HepG2 (cell line): ENCODE data around the gene CTNNA3. TPM values are rescaled to one million over a fixed set of nuclear protein-coding genes. Genes with fewer than 3 reads are reported as not detected.

ENCODE experiments used
- ATAC-seq: fragments of 200-7000 bp; cut with Tn5 transposase; 3 replicates; pipeline ENCODE4 v1.9.1; 2020; ENCODE audit warnings: mild to moderate bottlenecking, moderate library complexity
- BruUV-seq: library from RNA; stranded (reverse); fragments of 400-500 nt; replicated peaks from 2 replicates; lab custom pipeline; 2021; lab: Mats Ljungman, UMichigan
- CTCF ChIA-PET: fragments of 300-600 bp; formaldehyde crosslinking; extraction: SDS; loops from one replicate; lab custom pipeline; 2021; ENCODE audit warnings: low total read pairs, inconsistent platforms, low intra/inter-chr PET ratio; lab: Yijun Ruan, JAX
- POLR2A ChIA-PET: fragments of 350-600 bp; sonication (Branson Sonifier 250); formaldehyde crosslinking; loops from one replicate; lab custom pipeline; 2020; ENCODE audit warnings: antibody characterized with exemption, inconsistent platforms; lab: Yijun Ruan, JAX
- DNase-seq: peaks from one replicate; pipeline ENCODE4 v3.0.0-alpha.2; 2015; ENCODE audit warnings: low spot score
- FAIRE-seq: peaks from 3 replicates; lab custom pipeline; 2011; peaks lifted over from hg19 to GRCh38; lab: Jason Lieb, UNC
- H2AFZ ChIP-seq: one replicate; pipeline ENCODE4 v1.6.1; 2011; ENCODE audit warnings: low read length, inconsistent platforms
- H3K27ac ChIP-seq: fragments of 300-600 bp; 3 replicates; pipeline ENCODE4 v1.8.0; 2011; ENCODE audit warnings: mixed run types, mild to moderate bottlenecking, mixed read lengths, low read length, inconsistent platforms; ENCODE audit not compliant: insufficient read depth; ENCODE audit errors: extremely low read length
- H3K27me3 ChIP-seq, 2 experiments: fragments of 200-600 bp in 1 of 2; 2 replicates in 1 of 2; 3 replicates in 1 of 2; pipeline versions ENCODE4 v1.6.0 to v1.8.0; 2011; ENCODE audit warnings: low read length in 2 of 2, mild to moderate bottlenecking in 2 of 2, moderate library complexity in 2 of 2, inconsistent platforms in 1 of 2; ENCODE audit not compliant: insufficient read depth in 2 of 2, control insufficient read depth in 1 of 2
- H3K36me3 ChIP-seq, 2 experiments: fragments of 200-600 bp in 1 of 2; replicated peaks in 1 of 2; 2 replicates in 1 of 2; 3 replicates in 1 of 2; pipeline versions ENCODE4 v1.5.1 to v1.8.0; 2011; ENCODE audit warnings: low read length in 2 of 2, inconsistent platforms in 1 of 2; ENCODE audit not compliant: insufficient read depth in 2 of 2, control insufficient read depth in 1 of 2
- H3K4me1 ChIP-seq: 2 replicates; pipeline ENCODE4 v1.5.1; 2012; ENCODE audit warnings: low read length, inconsistent platforms; ENCODE audit not compliant: insufficient read depth
- H3K4me2 ChIP-seq: 2 replicates; pipeline ENCODE4 v1.6.0; 2011; ENCODE audit warnings: low read depth, low read length, inconsistent platforms
- H3K4me3 ChIP-seq, 3 experiments: fragments of 200-600 bp in 1 of 3; sonication (generic), shearing (Covaris generic) in 1 of 3; replicated peaks in 1 of 3; 2 replicates each; pipeline ENCODE4 v1.5.1; 2011 to 2016; ENCODE audit warnings: low read length in 3 of 3, inconsistent platforms in 2 of 3, low read depth in 2 of 3, mild to moderate bottlenecking in 2 of 3, control low read depth in 1 of 3, mixed read lengths in 1 of 3; ENCODE audit not compliant: insufficient read depth in 1 of 3
- H3K79me2 ChIP-seq: one replicate; pipeline ENCODE4 v1.6.1; 2011; ENCODE audit warnings: low read length, inconsistent platforms; ENCODE audit not compliant: insufficient read depth
- H3K9ac ChIP-seq: 2 replicates; pipeline ENCODE4 v1.6.0; 2011; ENCODE audit warnings: mild to moderate bottlenecking, low read depth, low read length, inconsistent platforms; ENCODE audit not compliant: insufficient read depth
- H3K9me3 ChIP-seq: 2 replicates; pipeline ENCODE4 v1.5.1; 2012; ENCODE audit warnings: mild to moderate bottlenecking, low read length
- H4K20me1 ChIP-seq: 2 replicates; pipeline ENCODE4 v1.6.0; 2011; ENCODE audit warnings: inconsistent platforms, mild to moderate bottlenecking, low read length, moderate library complexity; ENCODE audit not compliant: insufficient read depth
- PHF5A ChIP-seq: IDR thresholded peaks from one replicate; pipeline ENCODE4 v1.6.1; 2018; ENCODE audit warnings: low read depth, missing genetic modification reagents; ENCODE audit not compliant: unreplicated experiment
- SETDB1 ChIP-seq: sonication (generic); formaldehyde crosslinking; IDR thresholded peaks from 2 replicates; pipeline ENCODE4 v1.5.1; 2020; ENCODE audit warnings: missing genetic modification reagents, mild to moderate bottlenecking, borderline replicate concordance
- SOX5 ChIP-seq: IDR thresholded peaks from 2 replicates; pipeline ENCODE4 v1.6.1; 2016; ENCODE audit warnings: borderline replicate concordance
- TCF12 ChIP-seq, 2 experiments: fragments of 450-650 bp in 1 of 2; sonication (generic) in 1 of 2; formaldehyde crosslinking in 1 of 2; IDR thresholded peaks; 2 replicates each; pipeline versions ENCODE4 v1.6.1 to v1.8.0; 2017 to 2022; ENCODE audit warnings: antibody characterized with exemption in 1 of 2, mild to moderate bottlenecking in 1 of 2, missing genetic modification reagents in 1 of 2, moderate library complexity in 1 of 2
- ZBTB7A ChIP-seq: sonication (generic); formaldehyde crosslinking; IDR thresholded peaks from 2 replicates; pipeline ENCODE4 v1.8.0; 2022; ENCODE audit warnings: mild to moderate bottlenecking, missing genetic modification reagents
- ZEB1 ChIP-seq: IDR thresholded peaks from 2 replicates; pipeline ENCODE4 v1.6.1; 2012; ENCODE audit warnings: mild to moderate bottlenecking, low read depth, inconsistent platforms; ENCODE audit not compliant: insufficient replicate concordance
- ZNF138 ChIP-seq: sonication (generic); formaldehyde crosslinking; IDR thresholded peaks from 2 replicates; pipeline ENCODE4 v1.5.0; 2020; ENCODE audit warnings: mild to moderate bottlenecking, low read depth, missing genetic modification reagents
- ZNF747 ChIP-seq: sonication (generic); formaldehyde crosslinking; IDR thresholded peaks from 2 replicates; pipeline ENCODE4 v1.8.1; 2023; ENCODE audit warnings: missing genetic modification reagents, mild to moderate bottlenecking, borderline replicate concordance
- ZSCAN12 ChIP-seq: sonication (generic); formaldehyde crosslinking; IDR thresholded peaks from 2 replicates; pipeline ENCODE4 v1.9.0; 2021; ENCODE audit warnings: mild to moderate bottlenecking, missing genetic modification reagents
- WGBS: methylation state at CpG from one replicate; pipeline ENCODE4 v1.1.6; 2017; ENCODE audit warnings: low lambda C conversion rate; 5-methylcytosine and 5-hydroxymethylcytosine counted together
- in situ Hi-C: cut with HindIII; loops from 2 replicates; pipeline ENCODE4 v1.10.0; 2017; ENCODE audit warnings: low pct_unique_long_range_greater_than_20kb; ENCODE audit not compliant: extremely low pct_ligation_motif_present
- intact Hi-C: fragments of 100-400 bp; cut with micrococcal nuclease; formaldehyde crosslinking; loops from one replicate; pipeline ENCODE4 v1.10.0; 2022; ENCODE audit not compliant: unreplicated experiment
- polyA plus RNA-seq, 8 experiments: library from polyadenylated mRNA; depleted of rRNA in 3 of 8; stranded (reverse) in 7 of 8; unstranded in 1 of 8; fragments of >200 nt; fragmentation: Illumina TruSeq in 4 of 8; extraction: Trizol in 4 of 8; gene quantifications; 2 replicates each; pipeline versions ENCODE4 v1.2.1 to v1.2.3, GENCODE V29; 2011 to 2016; ENCODE audit warnings: low read depth in 4 of 8, missing spikeins in 1 of 8, mixed read lengths in 1 of 8; ENCODE audit not compliant: insufficient read depth in 1 of 8
- total RNA-seq, 5 experiments: library from RNA; depleted of rRNA; stranded (reverse); fragments of >200 nt; fragmentation: Illumina TruSeq; extraction: Trizol; gene quantifications; 2 replicates each; pipeline ENCODE4 v1.2.3, GENCODE V29; 2016; ENCODE audit warnings: low read depth in 1 of 5
- TF ChIP-seq, protein P1 (sequence below): sonication (generic); formaldehyde crosslinking; conservative IDR thresholded peaks from 2 replicates; pipeline ENCODE4 v1.4.0; 2020; ENCODE audit warnings: missing genetic modification reagents
- TF ChIP-seq, protein P2 (sequence below): sonication (generic); formaldehyde crosslinking; IDR thresholded peaks from 2 replicates; pipeline ENCODE4 v1.5.0; 2020; ENCODE audit warnings: mild to moderate bottlenecking, missing genetic modification reagents
- TF ChIP-seq, protein P3 (sequence below): sonication (generic); formaldehyde crosslinking; IDR thresholded peaks from 2 replicates; pipeline ENCODE4 v1.4.0; 2020; ENCODE audit warnings: missing genetic modification reagents, borderline replicate concordance
- TF ChIP-seq, protein P4 (sequence below): sonication (generic); formaldehyde crosslinking; IDR thresholded peaks from 2 replicates; pipeline ENCODE4 v1.9.0; 2022; ENCODE audit warnings: low read depth, missing genetic modification reagents

The CTNNA3 gene
- total and polyA plus RNA-seq, 2 of the 13 experiments (the other 11 are each of a cell fraction or from before 2014, with no cell fraction given) = not detected

DNA sequence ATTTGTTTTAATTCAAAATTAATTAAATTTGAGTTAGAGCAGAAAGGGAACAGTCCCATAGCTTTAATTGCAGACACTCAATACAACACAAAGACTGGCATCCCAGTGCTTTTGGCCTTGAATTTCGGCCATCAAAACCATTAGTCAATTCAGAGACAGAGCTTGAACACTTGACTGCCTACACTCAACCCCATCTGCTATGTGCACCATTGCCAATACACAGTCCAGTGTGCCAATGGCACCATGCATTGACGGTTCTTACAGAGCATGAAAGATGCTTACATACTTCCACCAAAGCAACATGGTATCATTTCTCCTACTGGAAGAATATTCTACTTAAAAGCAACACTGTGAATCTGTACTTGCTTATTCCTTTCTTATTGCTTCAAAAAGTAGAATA, 813.7 kb downstream of the CTNNA3 start (continued):
- TF ChIP-seq, protein P1, sequence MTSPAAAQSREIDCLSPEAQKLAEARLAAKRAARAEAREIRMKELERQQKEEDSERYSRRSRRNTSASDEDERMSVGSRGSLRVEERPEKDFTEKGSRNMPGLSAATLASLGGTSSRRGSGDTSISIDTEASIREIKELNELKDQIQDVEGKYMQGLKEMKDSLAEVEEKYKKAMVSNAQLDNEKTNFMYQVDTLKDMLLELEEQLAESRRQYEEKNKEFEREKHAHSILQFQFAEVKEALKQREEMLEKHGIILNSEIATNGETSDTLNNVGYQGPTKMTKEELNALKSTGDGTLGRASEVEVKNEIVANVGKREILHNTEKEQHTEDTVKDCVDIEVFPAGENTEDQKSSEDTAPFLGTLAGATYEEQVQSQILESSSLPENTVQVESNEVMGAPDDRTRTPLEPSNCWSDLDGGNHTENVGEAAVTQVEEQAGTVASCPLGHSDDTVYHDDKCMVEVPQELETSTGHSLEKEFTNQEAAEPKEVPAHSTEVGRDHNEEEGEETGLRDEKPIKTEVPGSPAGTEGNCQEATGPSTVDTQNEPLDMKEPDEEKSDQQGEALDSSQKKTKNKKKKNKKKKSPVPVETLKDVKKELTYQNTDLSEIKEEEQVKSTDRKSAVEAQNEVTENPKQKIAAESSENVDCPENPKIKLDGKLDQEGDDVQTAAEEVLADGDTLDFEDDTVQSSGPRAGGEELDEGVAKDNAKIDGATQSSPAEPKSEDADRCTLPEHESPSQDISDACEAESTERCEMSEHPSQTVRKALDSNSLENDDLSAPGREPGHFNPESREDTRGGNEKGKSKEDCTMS (CRISPR knock-in tag) = no peak
- no peak for TF ChIP-seq TCF12 (IDR thresholded peaks at IDR 0.05)
- TF ChIP-seq TCF12 (CRISPR knock-in tag; IDR thresholded peaks at IDR 0.05) = no peak
- no peak for TF ChIP-seq PHF5A
- TF ChIP-seq ZNF747 (CRISPR knock-in tag) = no peak
- TF ChIP-seq ZNF138 (CRISPR knock-in tag) = no peak
- no peak for TF ChIP-seq SOX5
- TF ChIP-seq SETDB1 (CRISPR knock-in tag) = no peak
- no peak for TF ChIP-seq ZBTB7A

DNA sequence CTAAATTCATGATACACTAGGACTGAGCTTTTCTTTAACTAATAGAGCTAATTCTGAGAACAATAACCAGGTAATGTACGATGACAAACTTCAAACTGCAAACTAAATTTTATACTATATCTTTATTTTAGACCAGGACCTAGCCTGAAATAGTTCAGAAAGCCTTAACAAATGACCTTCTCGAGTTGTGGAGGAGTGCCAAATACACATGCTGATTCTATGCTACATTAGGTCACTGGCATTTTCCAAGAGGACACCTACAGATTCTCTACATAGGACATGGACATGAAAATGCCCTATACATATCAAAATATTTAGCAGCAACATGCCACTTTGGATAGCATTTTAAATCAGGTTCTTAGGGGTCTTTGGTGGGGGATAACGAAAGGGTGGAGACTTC, 814.2 kb downstream of the CTNNA3 start:
- intact Hi-C loops (no loop called here), in situ Hi-C loops (no loop called here)
- H4K20me1 ChIP-seq = no peaks in the 10 kb centered on the region
- no peaks in the 10 kb centered on the region for H3K79me2 ChIP-seq
- FAIRE-seq (no peak), ATAC-seq (no peak), DNase-seq (no peak)
- no peak overlapping the region for H3K27ac ChIP-seq
- H3K36me3 ChIP-seq = no peaks in the 10 kb centered on the region
- H3K4me3 ChIP-seq = no peak overlapping the region
- BruUV-seq = no TSS peak
- no peaks in the 10 kb centered on the region for H3K9me3 ChIP-seq
- no peak overlapping the region for H3K9ac ChIP-seq
- TF ChIP-seq, protein P2, sequence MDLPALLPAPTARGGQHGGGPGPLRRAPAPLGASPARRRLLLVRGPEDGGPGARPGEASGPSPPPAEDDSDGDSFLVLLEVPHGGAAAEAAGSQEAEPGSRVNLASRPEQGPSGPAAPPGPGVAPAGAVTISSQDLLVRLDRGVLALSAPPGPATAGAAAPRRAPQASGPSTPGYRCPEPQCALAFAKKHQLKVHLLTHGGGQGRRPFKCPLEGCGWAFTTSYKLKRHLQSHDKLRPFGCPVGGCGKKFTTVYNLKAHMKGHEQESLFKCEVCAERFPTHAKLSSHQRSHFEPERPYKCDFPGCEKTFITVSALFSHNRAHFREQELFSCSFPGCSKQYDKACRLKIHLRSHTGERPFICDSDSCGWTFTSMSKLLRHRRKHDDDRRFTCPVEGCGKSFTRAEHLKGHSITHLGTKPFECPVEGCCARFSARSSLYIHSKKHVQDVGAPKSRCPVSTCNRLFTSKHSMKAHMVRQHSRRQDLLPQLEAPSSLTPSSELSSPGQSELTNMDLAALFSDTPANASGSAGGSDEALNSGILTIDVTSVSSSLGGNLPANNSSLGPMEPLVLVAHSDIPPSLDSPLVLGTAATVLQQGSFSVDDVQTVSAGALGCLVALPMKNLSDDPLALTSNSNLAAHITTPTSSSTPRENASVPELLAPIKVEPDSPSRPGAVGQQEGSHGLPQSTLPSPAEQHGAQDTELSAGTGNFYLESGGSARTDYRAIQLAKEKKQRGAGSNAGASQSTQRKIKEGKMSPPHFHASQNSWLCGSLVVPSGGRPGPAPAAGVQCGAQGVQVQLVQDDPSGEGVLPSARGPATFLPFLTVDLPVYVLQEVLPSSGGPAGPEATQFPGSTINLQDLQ (CRISPR knock-in tag) = no peak
- TF ChIP-seq ZNF747 (CRISPR knock-in tag) = no peak
- TF ChIP-seq, protein P3, sequence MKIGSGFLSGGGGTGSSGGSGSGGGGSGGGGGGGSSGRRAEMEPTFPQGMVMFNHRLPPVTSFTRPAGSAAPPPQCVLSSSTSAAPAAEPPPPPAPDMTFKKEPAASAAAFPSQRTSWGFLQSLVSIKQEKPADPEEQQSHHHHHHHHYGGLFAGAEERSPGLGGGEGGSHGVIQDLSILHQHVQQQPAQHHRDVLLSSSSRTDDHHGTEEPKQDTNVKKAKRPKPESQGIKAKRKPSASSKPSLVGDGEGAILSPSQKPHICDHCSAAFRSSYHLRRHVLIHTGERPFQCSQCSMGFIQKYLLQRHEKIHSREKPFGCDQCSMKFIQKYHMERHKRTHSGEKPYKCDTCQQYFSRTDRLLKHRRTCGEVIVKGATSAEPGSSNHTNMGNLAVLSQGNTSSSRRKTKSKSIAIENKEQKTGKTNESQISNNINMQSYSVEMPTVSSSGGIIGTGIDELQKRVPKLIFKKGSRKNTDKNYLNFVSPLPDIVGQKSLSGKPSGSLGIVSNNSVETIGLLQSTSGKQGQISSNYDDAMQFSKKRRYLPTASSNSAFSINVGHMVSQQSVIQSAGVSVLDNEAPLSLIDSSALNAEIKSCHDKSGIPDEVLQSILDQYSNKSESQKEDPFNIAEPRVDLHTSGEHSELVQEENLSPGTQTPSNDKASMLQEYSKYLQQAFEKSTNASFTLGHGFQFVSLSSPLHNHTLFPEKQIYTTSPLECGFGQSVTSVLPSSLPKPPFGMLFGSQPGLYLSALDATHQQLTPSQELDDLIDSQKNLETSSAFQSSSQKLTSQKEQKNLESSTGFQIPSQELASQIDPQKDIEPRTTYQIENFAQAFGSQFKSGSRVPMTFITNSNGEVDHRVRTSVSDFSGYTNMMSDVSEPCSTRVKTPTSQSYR (CRISPR knock-in tag) = no peak
- no peak for TF ChIP-seq ZEB1
- TF ChIP-seq, protein P4, sequence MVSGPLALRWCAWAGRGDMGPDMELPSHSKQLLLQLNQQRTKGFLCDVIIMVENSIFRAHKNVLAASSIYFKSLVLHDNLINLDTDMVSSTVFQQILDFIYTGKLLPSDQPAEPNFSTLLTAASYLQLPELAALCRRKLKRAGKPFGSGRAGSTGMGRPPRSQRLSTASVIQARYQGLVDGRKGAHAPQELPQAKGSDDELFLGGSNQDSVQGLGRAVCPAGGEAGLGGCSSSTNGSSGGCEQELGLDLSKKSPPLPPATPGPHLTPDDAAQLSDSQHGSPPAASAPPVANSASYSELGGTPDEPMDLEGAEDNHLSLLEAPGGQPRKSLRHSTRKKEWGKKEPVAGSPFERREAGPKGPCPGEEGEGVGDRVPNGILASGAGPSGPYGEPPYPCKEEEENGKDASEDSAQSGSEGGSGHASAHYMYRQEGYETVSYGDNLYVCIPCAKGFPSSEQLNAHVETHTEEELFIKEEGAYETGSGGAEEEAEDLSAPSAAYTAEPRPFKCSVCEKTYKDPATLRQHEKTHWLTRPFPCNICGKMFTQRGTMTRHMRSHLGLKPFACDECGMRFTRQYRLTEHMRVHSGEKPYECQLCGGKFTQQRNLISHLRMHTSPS (CRISPR knock-in tag) = no peak
- TF ChIP-seq ZSCAN12 (CRISPR knock-in tag) = no peak
- ChIA-PET POLR2A (no interaction called here), CTCF (no interaction called here)
- WGBS = 0% methylated on average over 3 of the region's 3 CpGs
- no peak overlapping the region for H2AFZ ChIP-seq
- no peak overlapping the region for H3K4me2 ChIP-seq
- no peaks in the 10 kb centered on the region for H3K4me1 ChIP-seq
- no peaks in the 10 kb centered on the region for H3K27me3 ChIP-seq
